ENCODE data around the gene SALL1. TPM values are rescaled to one million over a fixed set of nuclear protein-coding genes. Genes with fewer than 3 reads are reported as not detected.

The SALL1 gene
- total RNA-seq, 1 experiment from 2014 or later: not detected

DNA sequence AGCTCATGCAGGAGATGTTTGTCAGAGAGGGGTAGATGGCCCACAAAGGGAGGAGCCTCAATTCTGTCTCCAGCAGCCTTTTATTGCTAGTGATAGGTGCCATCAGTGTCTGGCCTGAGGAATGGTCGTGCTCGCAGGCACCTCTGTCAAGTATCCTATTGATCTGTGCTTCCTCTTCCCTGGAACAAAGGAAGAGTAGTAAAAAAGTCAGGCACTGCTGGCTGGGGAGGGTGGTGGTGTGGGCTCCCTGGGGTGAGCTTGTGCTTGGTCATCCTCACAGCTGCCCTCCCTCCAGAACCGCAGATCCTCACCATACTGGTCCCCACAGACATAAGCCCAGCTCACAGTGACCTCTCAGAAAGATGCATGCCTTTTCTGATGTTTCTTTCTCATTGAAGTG lies 15.0 kb upstream of the SALL1 start:
- Histone ChIP-seq H3K4me3 (replicated peaks in 1 of 2; ENCODE audit: low read depth in 1 of 2, low read length in 2 of 2) (no peak overlapping the region), H4K20me1 (ENCODE audit: insufficient read depth) (no peaks in the 10 kb centered on the region), H3K9me3 (ENCODE audit: control insufficient read depth in 1 of 2, insufficient read depth in 1 of 2, low read depth in 1 of 2, low read length in 2 of 2) (no peaks in the 10 kb centered on the region), H2AFZ (ENCODE audit: low read depth, low read length, poor library complexity, severe bottlenecking) (no peak overlapping the region), H3K4me2 (ENCODE audit: low read length) (no peak overlapping the region), H3K27me3 (ENCODE audit: insufficient read depth, low read length) (no peaks in the 10 kb centered on the region), H3K9me2 (ENCODE audit: insufficient read depth) (no peaks in the 10 kb centered on the region), H3K9ac (ENCODE audit: low read length) (no peak overlapping the region), H3K36me3 (ENCODE audit: control insufficient read depth in 1 of 2, insufficient read depth in 2 of 2, low read length in 2 of 2) (no peaks in the 10 kb centered on the region), H3K4me1 (ENCODE audit: control insufficient read depth in 1 of 2, insufficient read depth in 2 of 2, low read length in 2 of 2) (no peaks in the 10 kb centered on the region), H3K79me2 (ENCODE audit: insufficient read depth, low read length) (no peaks in the 10 kb centered on the region), H3K27ac (ENCODE audit: low read depth, low read length) (no peak overlapping the region)
- DNase-seq (ENCODE audit: low read depth, low spot score) (no peak), ATAC-seq (no peak)
- TF ChIP-seq, protein P1, sequence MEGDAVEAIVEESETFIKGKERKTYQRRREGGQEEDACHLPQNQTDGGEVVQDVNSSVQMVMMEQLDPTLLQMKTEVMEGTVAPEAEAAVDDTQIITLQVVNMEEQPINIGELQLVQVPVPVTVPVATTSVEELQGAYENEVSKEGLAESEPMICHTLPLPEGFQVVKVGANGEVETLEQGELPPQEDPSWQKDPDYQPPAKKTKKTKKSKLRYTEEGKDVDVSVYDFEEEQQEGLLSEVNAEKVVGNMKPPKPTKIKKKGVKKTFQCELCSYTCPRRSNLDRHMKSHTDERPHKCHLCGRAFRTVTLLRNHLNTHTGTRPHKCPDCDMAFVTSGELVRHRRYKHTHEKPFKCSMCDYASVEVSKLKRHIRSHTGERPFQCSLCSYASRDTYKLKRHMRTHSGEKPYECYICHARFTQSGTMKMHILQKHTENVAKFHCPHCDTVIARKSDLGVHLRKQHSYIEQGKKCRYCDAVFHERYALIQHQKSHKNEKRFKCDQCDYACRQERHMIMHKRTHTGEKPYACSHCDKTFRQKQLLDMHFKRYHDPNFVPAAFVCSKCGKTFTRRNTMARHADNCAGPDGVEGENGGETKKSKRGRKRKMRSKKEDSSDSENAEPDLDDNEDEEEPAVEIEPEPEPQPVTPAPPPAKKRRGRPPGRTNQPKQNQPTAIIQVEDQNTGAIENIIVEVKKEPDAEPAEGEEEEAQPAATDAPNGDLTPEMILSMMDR (IDR thresholded peaks at IDR 0.05 in 2 of 3, conservative IDR thresholded peaks at IDR 0.05 in 1 of 3; ENCODE audit: borderline replicate concordance in 1 of 3, insufficient read depth in 1 of 3, low read depth in 2 of 3, low read length in 2 of 3): no peak
- TF ChIP-seq RAD21 (IDR thresholded peaks at IDR 0.05; ENCODE audit: low read depth) (no peak), EGR1 (IDR thresholded peaks at IDR 0.05; ENCODE audit: low read depth) (no peak), SIN3A (IDR thresholded peaks at IDR 0.05; ENCODE audit: low read depth) (no peak), EZH2 (IDR thresholded peaks at IDR 0.05) (no peak), ZNF274 (IDR thresholded peaks at IDR 0.05; ENCODE audit: low read depth, low read length) (no peak), CEBPB (IDR thresholded peaks at IDR 0.05; ENCODE audit: low read depth) (no peak), SRF (IDR thresholded peaks at IDR 0.05; ENCODE audit: low read depth) (no peak), EZH2phosphoT487 (IDR thresholded peaks at IDR 0.05; ENCODE audit: borderline replicate concordance) (no peak), ELF1 (IDR thresholded peaks at IDR 0.05; ENCODE audit: borderline replicate concordance, low read depth) (no peak), POLR2AphosphoS5 (IDR thresholded peaks at IDR 0.05; ENCODE audit: low read depth, low read length) (no peak), YY1 (IDR thresholded peaks at IDR 0.05; ENCODE audit: extremely low read depth, insufficient replicate concordance, low read depth, low read length) (no peak), FOSL1 (IDR thresholded peaks at IDR 0.05; ENCODE audit: low read depth) (no peak), JUND (IDR thresholded peaks at IDR 0.05) (no peak)
- TF ChIP-seq, protein P2, sequence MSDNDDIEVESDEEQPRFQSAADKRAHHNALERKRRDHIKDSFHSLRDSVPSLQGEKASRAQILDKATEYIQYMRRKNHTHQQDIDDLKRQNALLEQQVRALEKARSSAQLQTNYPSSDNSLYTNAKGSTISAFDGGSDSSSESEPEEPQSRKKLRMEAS (IDR thresholded peaks at IDR 0.05): no peak
- TF ChIP-seq, protein P3, sequence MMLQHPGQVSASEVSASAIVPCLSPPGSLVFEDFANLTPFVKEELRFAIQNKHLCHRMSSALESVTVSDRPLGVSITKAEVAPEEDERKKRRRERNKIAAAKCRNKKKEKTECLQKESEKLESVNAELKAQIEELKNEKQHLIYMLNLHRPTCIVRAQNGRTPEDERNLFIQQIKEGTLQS (IDR thresholded peaks at IDR 0.05): no peak
- TF ChIP-seq, protein P4, sequence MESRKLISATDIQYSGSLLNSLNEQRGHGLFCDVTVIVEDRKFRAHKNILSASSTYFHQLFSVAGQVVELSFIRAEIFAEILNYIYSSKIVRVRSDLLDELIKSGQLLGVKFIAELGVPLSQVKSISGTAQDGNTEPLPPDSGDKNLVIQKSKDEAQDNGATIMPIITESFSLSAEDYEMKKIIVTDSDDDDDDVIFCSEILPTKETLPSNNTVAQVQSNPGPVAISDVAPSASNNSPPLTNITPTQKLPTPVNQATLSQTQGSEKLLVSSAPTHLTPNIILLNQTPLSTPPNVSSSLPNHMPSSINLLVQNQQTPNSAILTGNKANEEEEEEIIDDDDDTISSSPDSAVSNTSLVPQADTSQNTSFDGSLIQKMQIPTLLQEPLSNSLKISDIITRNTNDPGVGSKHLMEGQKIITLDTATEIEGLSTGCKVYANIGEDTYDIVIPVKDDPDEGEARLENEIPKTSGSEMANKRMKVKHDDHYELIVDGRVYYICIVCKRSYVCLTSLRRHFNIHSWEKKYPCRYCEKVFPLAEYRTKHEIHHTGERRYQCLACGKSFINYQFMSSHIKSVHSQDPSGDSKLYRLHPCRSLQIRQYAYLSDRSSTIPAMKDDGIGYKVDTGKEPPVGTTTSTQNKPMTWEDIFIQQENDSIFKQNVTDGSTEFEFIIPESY (IDR thresholded peaks at IDR 0.05; ENCODE audit: extremely low read depth, insufficient replicate concordance, low read length): no peak
- TF ChIP-seq, protein P5, sequence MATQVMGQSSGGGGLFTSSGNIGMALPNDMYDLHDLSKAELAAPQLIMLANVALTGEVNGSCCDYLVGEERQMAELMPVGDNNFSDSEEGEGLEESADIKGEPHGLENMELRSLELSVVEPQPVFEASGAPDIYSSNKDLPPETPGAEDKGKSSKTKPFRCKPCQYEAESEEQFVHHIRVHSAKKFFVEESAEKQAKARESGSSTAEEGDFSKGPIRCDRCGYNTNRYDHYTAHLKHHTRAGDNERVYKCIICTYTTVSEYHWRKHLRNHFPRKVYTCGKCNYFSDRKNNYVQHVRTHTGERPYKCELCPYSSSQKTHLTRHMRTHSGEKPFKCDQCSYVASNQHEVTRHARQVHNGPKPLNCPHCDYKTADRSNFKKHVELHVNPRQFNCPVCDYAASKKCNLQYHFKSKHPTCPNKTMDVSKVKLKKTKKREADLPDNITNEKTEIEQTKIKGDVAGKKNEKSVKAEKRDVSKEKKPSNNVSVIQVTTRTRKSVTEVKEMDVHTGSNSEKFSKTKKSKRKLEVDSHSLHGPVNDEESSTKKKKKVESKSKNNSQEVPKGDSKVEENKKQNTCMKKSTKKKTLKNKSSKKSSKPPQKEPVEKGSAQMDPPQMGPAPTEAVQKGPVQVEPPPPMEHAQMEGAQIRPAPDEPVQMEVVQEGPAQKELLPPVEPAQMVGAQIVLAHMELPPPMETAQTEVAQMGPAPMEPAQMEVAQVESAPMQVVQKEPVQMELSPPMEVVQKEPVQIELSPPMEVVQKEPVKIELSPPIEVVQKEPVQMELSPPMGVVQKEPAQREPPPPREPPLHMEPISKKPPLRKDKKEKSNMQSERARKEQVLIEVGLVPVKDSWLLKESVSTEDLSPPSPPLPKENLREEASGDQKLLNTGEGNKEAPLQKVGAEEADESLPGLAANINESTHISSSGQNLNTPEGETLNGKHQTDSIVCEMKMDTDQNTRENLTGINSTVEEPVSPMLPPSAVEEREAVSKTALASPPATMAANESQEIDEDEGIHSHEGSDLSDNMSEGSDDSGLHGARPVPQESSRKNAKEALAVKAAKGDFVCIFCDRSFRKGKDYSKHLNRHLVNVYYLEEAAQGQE (IDR thresholded peaks at IDR 0.05; ENCODE audit: low read depth): no peak
- RAD21 ChIA-PET (ENCODE audit: low non-redundant PET in 1 of 2, low total read pairs in 2 of 2, uncharacterized antibody in 2 of 2, unreplicated experiment in 2 of 2): no interaction called here
- POLR2A ChIA-PET: no interaction called here
- intact Hi-C loops (cut with micrococcal nuclease): no loop called here
- BruUV-seq (replicated peaks): no TSS peak
- CTCF ChIA-PET: no interaction called here
